ENCODE measurements around the gene RAB36.

- TF ChIP-seq CTCF (IDR thresholded peaks at IDR 0.05) (no peak), EZH2 (IDR thresholded peaks at IDR 0.05; ENCODE audit: borderline replicate concordance, insufficient read depth, low read depth, low read length, poor library complexity, severe bottlenecking) (no peak)
Observed at GRCh38 chr22:23131931-23132330, 13.3 kb upstream of the RAB36 start.

Measured in B cell (primary cell).